ENCODE measurements around the gene DOCK10. TPM values are rescaled to one million over a fixed set of nuclear protein-coding genes. Genes with fewer than 3 reads are reported as not detected.

DOCK10 gene
- total and polyA plus RNA-seq, 10 of the 15 experiments (the other 5 are each of a cell fraction or from before 2014, with no cell fraction given), result 16.9 to 120 (median 85.5) TPM

DNA sequence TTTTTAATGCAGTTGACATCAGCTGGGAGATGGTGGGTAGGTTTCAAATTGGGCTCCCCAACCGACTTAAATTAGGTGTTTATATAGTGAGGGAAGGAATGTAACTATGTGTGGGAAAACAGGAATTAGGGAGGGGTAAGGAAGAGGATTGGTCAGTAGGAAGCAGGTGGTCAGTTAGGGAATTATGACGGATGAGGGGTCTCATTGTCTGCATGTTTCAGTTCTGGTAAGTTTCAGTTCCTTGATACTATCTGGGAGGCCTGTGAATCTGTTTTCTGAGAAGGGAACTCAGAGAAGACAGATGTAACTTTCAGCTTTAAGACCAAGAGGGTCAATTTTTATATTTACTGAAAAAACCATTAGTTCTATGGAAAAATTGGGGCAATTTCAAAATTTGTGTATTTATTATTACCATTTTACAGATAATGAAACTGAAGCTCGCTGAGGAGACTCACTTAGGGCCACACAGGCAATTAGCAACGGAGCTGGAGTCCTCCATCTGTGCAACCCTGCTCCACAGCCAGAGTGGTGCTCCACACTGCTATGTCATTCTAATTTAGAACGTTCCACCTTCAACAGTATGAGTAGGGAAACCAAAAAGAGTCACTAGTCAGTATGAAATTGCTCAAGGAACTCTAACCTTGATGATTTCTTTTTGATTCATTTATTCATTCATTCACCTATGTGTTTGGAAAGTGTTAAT lies 290.1 kb downstream of the DOCK10 start (continued):
- TF ChIP-seq ATF2 (IDR thresholded peaks at IDR 0.05; ENCODE audit: low read length) (0 out of 2 replicates have a peak, but pooled peaks have one; percentile 17), CBFB (IDR thresholded peaks at IDR 0.05; ENCODE audit: low read depth) (no peak), RBBP5 (conservative IDR thresholded peaks at IDR 0.05) (no peak), CREM (IDR thresholded peaks at IDR 0.05; ENCODE audit: low read depth) (no peak), EED (IDR thresholded peaks at IDR 0.05; ENCODE audit: low read depth) (peak; percentile 42; the same call in 1 of the 2 replicates), STAT1 (conservative IDR thresholded peaks at IDR 0.05) (no peak), MTA2 (IDR thresholded peaks at IDR 0.05; ENCODE audit: low read depth) (peak; percentile 54), IKZF1 (conservative IDR thresholded peaks at IDR 0.05) (peak; percentile 65), ZNF274 (IDR thresholded peaks at IDR 0.05; ENCODE audit: insufficient read depth, insufficient read length) (no peak), TCF7 (IDR thresholded peaks at IDR 0.05; ENCODE audit: borderline replicate concordance) (no peak), IKZF2 (IDR thresholded peaks at IDR 0.05) (peak; percentile 73 to 78; a peak in 3 of 4 replicates), BACH1 (IDR thresholded peaks at IDR 0.05; ENCODE audit: borderline replicate concordance) (no peak), MAX (IDR thresholded peaks at IDR 0.05; ENCODE audit: low read depth, low read length) (no peak)
- TF ChIP-seq, protein P1, sequence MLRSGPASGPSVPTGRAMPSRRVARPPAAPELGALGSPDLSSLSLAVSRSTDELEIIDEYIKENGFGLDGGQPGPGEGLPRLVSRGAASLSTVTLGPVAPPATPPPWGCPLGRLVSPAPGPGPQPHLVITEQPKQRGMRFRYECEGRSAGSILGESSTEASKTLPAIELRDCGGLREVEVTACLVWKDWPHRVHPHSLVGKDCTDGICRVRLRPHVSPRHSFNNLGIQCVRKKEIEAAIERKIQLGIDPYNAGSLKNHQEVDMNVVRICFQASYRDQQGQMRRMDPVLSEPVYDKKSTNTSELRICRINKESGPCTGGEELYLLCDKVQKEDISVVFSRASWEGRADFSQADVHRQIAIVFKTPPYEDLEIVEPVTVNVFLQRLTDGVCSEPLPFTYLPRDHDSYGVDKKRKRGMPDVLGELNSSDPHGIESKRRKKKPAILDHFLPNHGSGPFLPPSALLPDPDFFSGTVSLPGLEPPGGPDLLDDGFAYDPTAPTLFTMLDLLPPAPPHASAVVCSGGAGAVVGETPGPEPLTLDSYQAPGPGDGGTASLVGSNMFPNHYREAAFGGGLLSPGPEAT (IDR thresholded peaks at IDR 0.05; ENCODE audit: low read depth), result 0 out of 2 replicates have a peak, but pooled peaks have one; percentile 47
